Measurements from ENCODE around the gene EID1. TPM values are rescaled to one million over a fixed set of nuclear protein-coding genes. Genes with fewer than 3 reads are reported as not detected.

Gene EID1
- total RNA-seq, 2 experiments from 2014 or later, result 85.3 to 89.5 TPM

DNA sequence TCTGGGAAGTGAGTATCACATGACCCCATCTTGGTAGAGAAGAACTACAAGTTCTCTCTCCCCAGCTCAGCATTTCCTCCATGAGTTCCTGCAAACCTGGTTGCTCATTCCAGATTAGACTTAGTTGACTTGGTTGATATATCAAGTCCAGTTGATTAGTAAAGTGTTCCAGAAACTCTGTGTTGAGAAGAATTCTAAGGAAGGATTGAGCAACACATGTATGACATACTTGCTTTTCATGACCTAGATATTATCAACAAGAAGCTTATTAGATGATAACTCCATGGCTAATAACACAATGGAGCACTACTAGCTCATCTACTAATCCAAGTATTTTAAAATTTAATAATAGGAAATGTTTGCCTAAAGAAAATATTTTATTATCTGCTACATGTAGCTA lies 6.4 kb upstream of the EID1 start:
- no peaks in the 10 kb centered on the region for H3K9me3 Mint-ChIP-seq (ENCODE audit: insufficient read depth)
- DNase-seq, result no peak
- peaks cover 2% of the 10 kb centered on the region for H3K4me1 Mint-ChIP-seq (ENCODE audit: low read depth)
- POLR2A ChIA-PET, result no interaction called here
- no peak overlapping the region for H3K27ac Mint-ChIP-seq
- H3K4me3 Mint-ChIP-seq, result no peak overlapping the region
- CTCF ChIA-PET, result interaction anchor here (2.2 kb wide), 1 partner anchor 104 kb away, joined by 10 read pairs; no protein-coding TSS in a partner anchor
- no peak for ATAC-seq
- H3K36me3 Mint-ChIP-seq (ENCODE audit: low read depth), result no peaks in the 10 kb centered on the region
- peaks cover 26% of the 10 kb centered on the region for H3K27me3 Mint-ChIP-seq (ENCODE audit: low read depth)

GRCh38 chr15:48872632-48873031 lies 5.3 kb upstream of the EID1 start:
- Mint-ChIP-seq H3K4me3 (no peak overlapping the region), H3K9me3 (ENCODE audit: insufficient read depth) (no peaks in the 10 kb centered on the region), H3K27me3 (ENCODE audit: low read depth) (peaks cover 25% of the 10 kb centered on the region), H3K27ac (no peak overlapping the region), H3K4me1 (ENCODE audit: low read depth) (peaks cover 9% of the 10 kb centered on the region), H3K36me3 (ENCODE audit: low read depth) (no peaks in the 10 kb centered on the region)
- CTCF ChIA-PET, result interaction anchor here (1.2 to 2.2 kb wide), 2 partner anchors 11 to 103 kb away, joined by 5 to 10 read pairs; no protein-coding TSS in a partner anchor
- DNase-seq (no peak), ATAC-seq (no peak)
- POLR2A ChIA-PET, result no interaction called here

GRCh38 chr15:48875241-48875960 lies 2.5 kb upstream of the EID1 start:
- no peak overlapping the region for H3K27ac Mint-ChIP-seq
- CTCF ChIA-PET, result interaction anchor here (0.9 to 1.6 kb wide), 3 partner anchors 14 to 100 kb away, joined by 3 to 5 read pairs (median 4); no protein-coding TSS in a partner anchor

DNA sequence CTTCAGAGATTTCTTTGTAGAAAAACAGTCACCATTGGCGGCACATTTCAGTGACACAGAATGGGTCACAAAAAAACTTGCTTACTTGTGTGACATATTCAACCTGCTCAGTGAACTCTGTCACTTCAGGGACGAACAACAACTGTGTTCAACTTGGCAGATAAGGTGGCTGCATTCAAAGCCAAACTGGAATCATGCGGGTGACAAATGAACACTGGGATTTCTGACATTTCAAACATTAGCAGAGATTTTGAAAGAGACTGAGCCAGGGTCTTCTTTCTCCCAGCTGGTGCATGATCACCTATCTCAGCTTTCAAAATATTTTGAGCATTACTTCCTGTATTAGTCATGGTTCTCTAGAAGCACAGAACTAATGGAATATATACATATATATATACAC lies 1.9 kb upstream of the EID1 start:
- CTCF ChIA-PET, result interaction anchor here (1.0 kb wide), 1 partner anchor 14 kb away, joined by 4 read pairs; no protein-coding TSS in a partner anchor
- Mint-ChIP-seq H3K4me3 (no peak overlapping the region), H3K4me1 (ENCODE audit: low read depth) (peaks cover 25% of the 10 kb centered on the region), H3K36me3 (ENCODE audit: low read depth) (peaks cover 23% of the 10 kb centered on the region), H3K9me3 (ENCODE audit: insufficient read depth) (no peaks in the 10 kb centered on the region), H3K27ac (no peak overlapping the region), H3K27me3 (ENCODE audit: low read depth) (peaks cover 20% of the 10 kb centered on the region)
- POLR2A ChIA-PET, result no interaction called here
- no peak for DNase-seq
- ATAC-seq, result no peak

More at GRCh38 chr15:48875241-48875960, 2.5 kb upstream of the EID1 start:
- DNase-seq (no peak), ATAC-seq (no peak)
- Mint-ChIP-seq H3K4me1 (ENCODE audit: low read depth) (peaks cover 24% of the 10 kb centered on the region), H3K9me3 (ENCODE audit: insufficient read depth) (no peaks in the 10 kb centered on the region), H3K36me3 (ENCODE audit: low read depth) (peaks cover 18% of the 10 kb centered on the region), H3K4me3 (no peak overlapping the region), H3K27me3 (ENCODE audit: low read depth) (peaks cover 22% of the 10 kb centered on the region)
- POLR2A ChIA-PET, result no interaction called here

DNA sequence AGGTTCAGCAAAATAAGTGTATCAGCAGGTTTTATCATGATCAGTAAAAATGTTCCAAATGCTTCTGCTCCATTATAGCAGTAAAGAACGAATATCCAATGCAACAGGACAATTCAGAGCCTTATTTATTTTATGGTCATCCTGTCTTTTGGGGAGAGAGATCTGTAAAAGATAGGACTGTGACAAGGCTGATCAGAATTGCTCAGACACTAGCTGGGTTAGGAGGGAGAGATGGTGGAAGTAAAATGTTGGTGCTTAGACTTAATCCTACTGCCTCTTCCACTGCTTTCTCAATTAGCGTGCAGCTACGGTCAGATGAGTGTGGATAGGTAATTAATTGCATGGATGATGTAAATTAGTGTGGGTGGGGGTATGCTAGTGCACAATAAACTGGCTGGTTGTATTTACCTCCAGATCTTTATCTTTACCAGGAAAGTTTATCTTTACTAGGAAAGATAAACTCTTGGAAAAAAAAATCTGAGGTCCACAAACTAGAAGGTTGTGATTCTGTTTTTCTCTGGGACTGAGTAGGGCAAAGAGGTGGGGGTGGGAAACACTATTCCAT lies 2.2 kb downstream of the EID1 start:
- CTCF ChIA-PET, result interaction anchor here (1.0 to 4.4 kb wide), 4 partner anchors 18 to 94 kb away, joined by 4 to 53 read pairs (median 24); partner anchors contain the start of gene SHC4
- Mint-ChIP-seq H3K9me3 (ENCODE audit: insufficient read depth) (no peaks in the 10 kb centered on the region), H3K27ac (no peak overlapping the region), H3K4me1 (ENCODE audit: low read depth) (peaks cover 25% of the 10 kb centered on the region), H3K27me3 (ENCODE audit: low read depth) (peaks cover 14% of the 10 kb centered on the region), H3K36me3 (ENCODE audit: low read depth) (peaks cover 23% of the 10 kb centered on the region), H3K4me3 (peak overlapping the region; percentile 99)
- ATAC-seq (no peak), DNase-seq (no peak)
- POLR2A ChIA-PET, result interaction anchor here (0.6 to 1.9 kb wide), 3 partner anchors 69 to 87 kb away, joined by 3 to 7 read pairs (median 3); partner anchors contain the start of genes CEP152 and SHC4

- Mint-ChIP-seq H3K9me3 (ENCODE audit: insufficient read depth) (no peaks in the 10 kb centered on the region), H3K36me3 (ENCODE audit: low read depth) (peaks cover 16% of the 10 kb centered on the region), H3K4me1 (ENCODE audit: low read depth) (peaks cover 11% of the 10 kb centered on the region), H3K27me3 (ENCODE audit: low read depth) (peaks cover 13% of the 10 kb centered on the region), H3K27ac (no peak overlapping the region), H3K4me3 (no peak overlapping the region)
- ATAC-seq (no peak), DNase-seq (no peak)
- ChIA-PET CTCF (no interaction called here), POLR2A (no interaction called here)
These were observed 5.8 kb downstream of the EID1 start for GRCh38 chr15:48883699-48884098.

DNA sequence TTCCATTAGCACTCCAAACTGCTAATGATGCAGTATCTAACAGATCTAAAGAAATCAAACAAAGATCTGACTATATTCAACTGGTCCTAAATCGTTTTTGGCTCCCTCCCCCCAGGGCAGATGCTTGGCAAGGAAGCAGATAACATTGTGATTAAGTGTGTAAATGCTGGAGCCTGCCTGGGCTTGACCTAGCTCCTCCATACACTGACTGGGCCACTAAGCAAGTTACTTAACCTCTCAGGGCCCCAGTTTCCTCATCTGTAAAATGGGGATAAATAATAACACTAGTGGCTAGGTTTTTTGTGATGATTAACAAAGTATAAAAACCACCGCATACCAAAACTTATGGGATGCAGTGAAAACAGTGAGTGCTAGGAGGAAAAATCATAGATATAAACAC lies 9.2 kb downstream of the EID1 start:
- DNase-seq (no peak), ATAC-seq (no peak)
- Mint-ChIP-seq H3K27me3 (ENCODE audit: low read depth) (peaks cover 17% of the 10 kb centered on the region), H3K27ac (no peak overlapping the region), H3K9me3 (ENCODE audit: insufficient read depth) (no peaks in the 10 kb centered on the region), H3K36me3 (ENCODE audit: low read depth) (no peaks in the 10 kb centered on the region), H3K4me3 (no peak overlapping the region), H3K4me1 (ENCODE audit: low read depth) (no peaks in the 10 kb centered on the region)
- POLR2A ChIA-PET, result interaction anchor here (1.0 kb wide), 1 partner anchor 9 kb away, joined by 6 read pairs; the partner anchor contains the start of gene EID1
- CTCF ChIA-PET, result interaction anchor here (1.4 kb wide), 2 partner anchors 9 to 89 kb away, joined by 3 to 5 read pairs; partner anchors contain the start of gene EID1

DNA sequence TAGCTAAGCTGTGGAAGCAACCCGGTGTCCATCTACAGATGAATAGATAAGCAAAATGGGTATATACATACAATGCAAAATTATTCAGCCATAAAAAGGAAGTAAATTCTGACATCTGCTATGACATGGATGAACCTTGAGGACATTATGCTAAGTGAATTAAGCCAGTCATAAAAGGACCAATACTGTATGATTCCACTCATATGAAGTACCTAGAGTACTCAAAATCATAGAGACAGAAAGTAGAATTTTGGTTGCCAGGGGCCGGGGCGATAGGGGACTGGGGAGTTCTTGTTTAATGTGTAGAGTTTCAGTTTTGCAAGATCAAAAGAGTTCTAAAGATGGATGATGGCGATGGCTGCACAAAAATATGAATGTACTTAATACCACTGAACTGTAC lies 10.3 kb downstream of the EID1 start:
- no peak for ATAC-seq
- Mint-ChIP-seq H3K4me3 (no peak overlapping the region), H3K27ac (no peak overlapping the region), H3K36me3 (ENCODE audit: low read depth) (no peaks in the 10 kb centered on the region), H3K27me3 (ENCODE audit: low read depth) (peaks cover 18% of the 10 kb centered on the region), H3K4me1 (ENCODE audit: low read depth) (no peaks in the 10 kb centered on the region), H3K9me3 (ENCODE audit: insufficient read depth) (no peaks in the 10 kb centered on the region)
- ChIA-PET CTCF (interaction anchor here (1.3 to 1.4 kb wide), 4 partner anchors 10 to 88 kb away, joined by 3 to 5 read pairs (median 3); partner anchors contain the start of gene EID1), POLR2A (interaction anchor here (0.7 to 1.0 kb wide), 2 partner anchors 10 to 1467 kb away, joined by 3 to 6 read pairs; partner anchors contain the start of gene EID1)
- DNase-seq, result no peak

DNA sequence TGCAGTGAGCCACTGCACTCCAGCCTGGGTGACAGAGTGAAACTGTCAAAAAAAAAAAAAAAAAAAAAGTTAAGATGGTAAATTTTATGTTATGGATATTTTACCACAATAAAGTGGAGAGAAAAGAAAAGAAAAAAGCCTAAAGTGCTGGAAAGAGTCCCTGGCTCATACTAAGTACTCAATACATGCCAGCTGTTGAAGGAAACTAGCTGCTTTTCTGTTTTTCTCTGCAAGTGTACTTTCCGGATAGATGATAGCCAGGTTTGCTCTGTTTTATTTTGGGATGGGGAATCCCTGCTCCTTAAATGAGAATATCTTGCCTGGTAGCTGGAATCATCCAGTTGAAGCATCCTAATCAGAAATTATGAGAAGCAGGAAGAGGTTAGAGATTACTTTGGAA lies 10.9 kb downstream of the EID1 start:
- Mint-ChIP-seq H3K4me1 (ENCODE audit: low read depth) (no peaks in the 10 kb centered on the region), H3K4me3 (no peak overlapping the region), H3K36me3 (ENCODE audit: low read depth) (no peaks in the 10 kb centered on the region), H3K9me3 (ENCODE audit: insufficient read depth) (no peaks in the 10 kb centered on the region), H3K27me3 (ENCODE audit: low read depth) (peaks cover 12% of the 10 kb centered on the region), H3K27ac (no peak overlapping the region)
- ATAC-seq (no peak), DNase-seq (no peak)
- POLR2A ChIA-PET, result no interaction called here
- CTCF ChIA-PET, result interaction anchor here (1.1 to 1.4 kb wide), 3 partner anchors 11 to 77 kb away, joined by 3 read pairs; partner anchors contain the start of gene EID1

GRCh38 chr15:48889925-48890324 lies 12.0 kb downstream of the EID1 start:
- no peaks in the 10 kb centered on the region for H3K4me1 Mint-ChIP-seq (ENCODE audit: low read depth)
- no peak overlapping the region for H3K4me3 Mint-ChIP-seq
- H3K36me3 Mint-ChIP-seq (ENCODE audit: low read depth), result no peaks in the 10 kb centered on the region
- ChIA-PET CTCF (interaction anchor here (1.1 to 2.1 kb wide), 4 partner anchors 12 to 86 kb away, joined by 3 to 7 read pairs (median 6); partner anchors contain the start of gene EID1), POLR2A (interaction anchor here (2.0 kb wide), 1 partner anchor 12 kb away, joined by 11 read pairs; the partner anchor contains the start of gene EID1)
- ATAC-seq (no peak), DNase-seq (no peak)
- no peaks in the 10 kb centered on the region for H3K9me3 Mint-ChIP-seq (ENCODE audit: insufficient read depth)
- H3K27me3 Mint-ChIP-seq (ENCODE audit: low read depth), result peaks cover 8% of the 10 kb centered on the region
- H3K27ac Mint-ChIP-seq, result no peak overlapping the region

DNA sequence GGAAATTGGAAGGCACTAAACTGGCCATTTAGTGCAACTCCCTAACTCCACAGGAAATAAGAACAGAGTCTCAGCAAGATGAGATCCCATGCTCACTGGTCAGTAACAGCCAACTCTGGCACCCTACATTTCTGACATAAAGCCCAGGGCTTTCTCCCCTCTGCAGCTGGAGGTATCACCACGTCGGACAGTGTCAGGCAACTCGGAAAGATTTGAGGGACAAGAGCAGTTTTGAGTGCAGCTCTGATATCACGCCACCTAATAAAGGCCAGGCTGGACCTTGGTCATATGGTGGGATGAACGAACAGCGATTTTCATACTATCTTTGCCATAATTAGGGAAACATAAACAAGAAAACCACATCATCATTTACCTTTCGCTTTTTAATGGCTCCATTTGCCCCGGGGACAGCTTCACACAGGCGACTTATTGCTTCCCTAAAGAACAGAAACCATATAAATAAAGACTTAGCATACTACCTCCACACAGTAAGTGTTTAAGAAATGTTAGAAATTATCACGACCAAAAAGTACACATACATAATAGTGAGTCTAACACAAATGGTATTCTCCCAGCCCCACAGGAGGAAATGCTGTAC lies 12.5 kb downstream of the EID1 start:
- Mint-ChIP-seq H3K36me3 (ENCODE audit: low read depth) (no peaks in the 10 kb centered on the region), H3K9me3 (ENCODE audit: insufficient read depth) (no peaks in the 10 kb centered on the region), H3K27me3 (ENCODE audit: low read depth) (peaks cover 7% of the 10 kb centered on the region), H3K4me1 (ENCODE audit: low read depth) (no peaks in the 10 kb centered on the region), H3K27ac (no peak overlapping the region), H3K4me3 (no peak overlapping the region)
- no peak for ATAC-seq
- CTCF ChIA-PET, result interaction anchor here (1.1 to 2.1 kb wide), 4 partner anchors 16 to 85 kb away, joined by 4 to 7 read pairs (median 6); no protein-coding TSS in a partner anchor
- POLR2A ChIA-PET, result interaction anchor here (2.0 kb wide), 1 partner anchor 13 kb away, joined by 11 read pairs; the partner anchor contains the start of gene EID1
- no peak for DNase-seq
